Stimulated activated CD4-positive, alpha-beta T cell treated with anti-CD3 and anti-CD28 coated beads, Interleukin-1b, Interleukin-23, amount 100 ng/mL, for 48 hours (primary cell): ENCODE data around the gene MALRD1.

Source experiments
- DNase-seq: peaks from one replicate; pipeline ENCODE4 v3.0.0-alpha.2; 2020

MALRD1 gene

GRCh38 chr10:19408924-19409323 lies 360.3 kb downstream of the MALRD1 start:
- no peak for DNase-seq

GRCh38 chr10:19411119-19411518 lies 362.5 kb downstream of the MALRD1 start:
- DNase-seq = no peak

- no peak for DNase-seq
These were observed 363.9 kb downstream of the MALRD1 start for GRCh38 chr10:19412531-19412930.

- no peak for DNase-seq
These were observed 367.6 kb downstream of the MALRD1 start for GRCh38 chr10:19416164-19416563.

GRCh38 chr10:19417740-19418139 lies 369.1 kb downstream of the MALRD1 start:
- DNase-seq = no peak

GRCh38 chr10:19421674-19422073 lies 373.1 kb downstream of the MALRD1 start:
- no peak for DNase-seq

GRCh38 chr10:19426034-19426433 lies 377.4 kb downstream of the MALRD1 start:
- DNase-seq = no peak

- DNase-seq = no peak
These were observed 383.2 kb downstream of the MALRD1 start for GRCh38 chr10:19431622-19432351.

GRCh38 chr10:19449860-19450259 lies 401.3 kb downstream of the MALRD1 start:
- no peak for DNase-seq

- DNase-seq = no peak
These were observed 402.8 kb downstream of the MALRD1 start for GRCh38 chr10:19451356-19451755.

GRCh38 chr10:19451937-19452336 lies 403.3 kb downstream of the MALRD1 start:
- DNase-seq = no peak

- no peak for DNase-seq
These were observed 405.4 kb downstream of the MALRD1 start for GRCh38 chr10:19453967-19454366.

- no peak for DNase-seq
These were observed 413.0 kb downstream of the MALRD1 start for GRCh38 chr10:19461588-19461987.

- DNase-seq = no peak
These were observed 418.1 kb downstream of the MALRD1 start for GRCh38 chr10:19466709-19467108.

- no peak for DNase-seq
These were observed 419.8 kb downstream of the MALRD1 start for GRCh38 chr10:19468413-19468812.

GRCh38 chr10:19469521-19469920 lies 420.9 kb downstream of the MALRD1 start:
- DNase-seq = no peak

GRCh38 chr10:19479854-19480253 lies 431.3 kb downstream of the MALRD1 start:
- DNase-seq = no peak

GRCh38 chr10:19480353-19480752 lies 431.8 kb downstream of the MALRD1 start:
- DNase-seq = no peak

- no peak for DNase-seq
These were observed 434.8 kb downstream of the MALRD1 start for GRCh38 chr10:19483421-19483820.

- no peak for DNase-seq
These were observed 440.1 kb downstream of the MALRD1 start for GRCh38 chr10:19488592-19489280.

GRCh38 chr10:19491166-19491565 lies 442.6 kb downstream of the MALRD1 start:
- DNase-seq = no peak

GRCh38 chr10:19493917-19494316 lies 445.3 kb downstream of the MALRD1 start:
- no peak for DNase-seq

- no peak for DNase-seq
These were observed 448.4 kb downstream of the MALRD1 start for GRCh38 chr10:19497026-19497425.
